Adipocyte (in vitro differentiated cells): ENCODE results near the gene F10.
"Not testable (repeated sequence)": the region's sequence is repeated elsewhere in the genome, so short reads cannot be mapped to it uniquely, and the experiment has no call there.

Source experiments
- DNase-seq: peaks from one replicate; pipeline ENCODE4 v3.0.0-alpha.2; 2015; ENCODE audit warnings: low read depth
- H3K27me3 ChIP-seq: replicated peaks from 2 replicates; pipeline ENCODE4 v1.7.0; 2013; ENCODE audit warnings: mild to moderate bottlenecking, low read length, moderate library complexity; ENCODE audit not compliant: control insufficient read depth, insufficient read depth
- H3K36me3 ChIP-seq: 2 replicates; pipeline ENCODE4 v1.7.0; 2013; ENCODE audit warnings: low read length, mild to moderate bottlenecking, moderate library complexity; ENCODE audit not compliant: control insufficient read depth, insufficient read depth, severe bottlenecking
- H3K4me1 ChIP-seq: 2 replicates; pipeline ENCODE4 v1.7.0; 2013; ENCODE audit warnings: mild to moderate bottlenecking, low read length, moderate library complexity; ENCODE audit not compliant: control insufficient read depth, insufficient read depth
- H3K4me3 ChIP-seq: 2 replicates; pipeline ENCODE4 v1.7.0; 2013; ENCODE audit warnings: mild to moderate bottlenecking, low read length, moderate library complexity
- H3K9ac ChIP-seq: 2 replicates; pipeline ENCODE4 v1.7.0; 2013; ENCODE audit warnings: mild to moderate bottlenecking, low read length, moderate library complexity
- H3K9me3 ChIP-seq: 2 replicates; pipeline ENCODE4 v1.7.0; 2013; ENCODE audit warnings: mild to moderate bottlenecking, low read length, moderate library complexity; ENCODE audit not compliant: control insufficient read depth

The F10 gene

GRCh38 chr13:113122550-113123225 lies at the start of gene F10:
Gene F10 (plus strand): TSS chr13:113122799. CDS start chr13:113122856, 57 bp downstream.
- Histone ChIP-seq H3K4me3 (peak within 1 kb of the TSS; percentile 53), H3K4me1 (peaks cover 10% of the 10 kb centered on the region), H3K9me3 (no peaks in the 10 kb centered on the region), H3K36me3 (no peaks in the 10 kb centered on the region), H3K9ac (peak within 1 kb of the TSS; percentile 52), H3K27me3 (peaks cover 22% of the 10 kb centered on the region)
- peak; percentile 88 for DNase-seq

GRCh38 chr13:113073942-113074341 lies 48.7 kb upstream of the F10 start:
- Histone ChIP-seq H3K27me3 (no peaks in the 10 kb centered on the region), H3K4me1 (no peaks in the 10 kb centered on the region), H3K36me3 (no peaks in the 10 kb centered on the region), H3K4me3 (no peak overlapping the region), H3K9ac (no peak overlapping the region), H3K9me3 (peaks cover 7% of the 10 kb centered on the region)
- DNase-seq = no peak

- Histone ChIP-seq H3K9ac (no peak overlapping the region), H3K4me3 (no peak overlapping the region), H3K9me3 (peaks cover 7% of the 10 kb centered on the region), H3K4me1 (no peaks in the 10 kb centered on the region), H3K27me3 (peaks cover 1% of the 10 kb centered on the region), H3K36me3 (no peaks in the 10 kb centered on the region)
- no peak for DNase-seq
Observed at GRCh38 chr13:113074401-113074800, 48.2 kb upstream of the F10 start.

GRCh38 chr13:113074876-113075275 lies 47.7 kb upstream of the F10 start:
- H3K4me1 ChIP-seq = no peaks in the 10 kb centered on the region
- H3K4me3 ChIP-seq = no peak overlapping the region
- H3K9me3 ChIP-seq = peaks cover 7% of the 10 kb centered on the region
- no peak for DNase-seq
- H3K36me3 ChIP-seq = no peaks in the 10 kb centered on the region
- H3K27me3 ChIP-seq = peaks cover 5% of the 10 kb centered on the region
- H3K9ac ChIP-seq = no peak overlapping the region

- H3K4me1 ChIP-seq = no peaks in the 10 kb centered on the region
- H3K27me3 ChIP-seq = peaks cover 11% of the 10 kb centered on the region
- no peak for DNase-seq
- no peak overlapping the region for H3K4me3 ChIP-seq
- H3K36me3 ChIP-seq = no peaks in the 10 kb centered on the region
- H3K9me3 ChIP-seq = peaks cover 7% of the 10 kb centered on the region
- H3K9ac ChIP-seq = no peak overlapping the region
Observed at GRCh38 chr13:113075711-113076110, 46.9 kb upstream of the F10 start.

- no peak for DNase-seq
- H3K4me3 ChIP-seq = no peak overlapping the region
- H3K4me1 ChIP-seq = no peaks in the 10 kb centered on the region
- H3K9me3 ChIP-seq = peaks cover 3% of the 10 kb centered on the region
- H3K36me3 ChIP-seq = no peaks in the 10 kb centered on the region
- H3K9ac ChIP-seq = no peak overlapping the region
- peaks cover 22% of the 10 kb centered on the region for H3K27me3 ChIP-seq
Observed at GRCh38 chr13:113076681-113077401, 45.8 kb upstream of the F10 start.

- Histone ChIP-seq H3K9ac (no peak overlapping the region), H3K4me1 (no peaks in the 10 kb centered on the region), H3K27me3 (peaks cover 24% of the 10 kb centered on the region), H3K4me3 (no peak overlapping the region), H3K36me3 (no peaks in the 10 kb centered on the region), H3K9me3 (no peaks in the 10 kb centered on the region)
- no peak for DNase-seq
Observed at GRCh38 chr13:113077566-113077952, 45.0 kb upstream of the F10 start.

- H3K36me3 ChIP-seq = no peaks in the 10 kb centered on the region
- no peaks in the 10 kb centered on the region for H3K9me3 ChIP-seq
- H3K4me1 ChIP-seq = no peaks in the 10 kb centered on the region
- H3K27me3 ChIP-seq = peaks cover 24% of the 10 kb centered on the region
- H3K9ac ChIP-seq = no peak overlapping the region
- no peak overlapping the region for H3K4me3 ChIP-seq
- no peak for DNase-seq
Observed at GRCh38 chr13:113077953-113078901, 44.4 kb upstream of the F10 start.

- Histone ChIP-seq H3K27me3 (peaks cover 24% of the 10 kb centered on the region), H3K36me3 (no peaks in the 10 kb centered on the region), H3K4me3 (no peak overlapping the region), H3K9me3 (no peaks in the 10 kb centered on the region), H3K9ac (no peak overlapping the region), H3K4me1 (no peaks in the 10 kb centered on the region)
- DNase-seq = no peak
Observed at GRCh38 chr13:113078902-113079780, 43.5 kb upstream of the F10 start.

- peaks cover 24% of the 10 kb centered on the region for H3K27me3 ChIP-seq
Observed at GRCh38 chr13:113079781-113080080, 42.9 kb upstream of the F10 start.

More at GRCh38 chr13:113079781-113080080, 42.9 kb upstream of the F10 start:
- not testable (repeated sequence) for H3K9me3 ChIP-seq, H3K4me1 ChIP-seq, H3K36me3 ChIP-seq, H3K9ac ChIP-seq, H3K4me3 ChIP-seq, DNase-seq
